Esophagus muscularis mucosa (tissue), 3 donors: ENCODE measurements around the gene ORAI3.

Experiments
- POLR2AphosphoS5 ChIP-seq, 2 donors: sonication (generic); formaldehyde crosslinking; IDR thresholded peaks; one replicate each; pipeline ENCODE4 v1.6.1; 2017; ENCODE audit warnings: antibody characterized with exemption in 2 of 2
- TF ChIP-seq, protein P1 (sequence below), 3 experiments: fragments of 200-600 bp in 2 of 3; fragments of 450-650 bp in 1 of 3; sonication (generic) in 2 of 3; IDR thresholded peaks; one replicate each; pipeline ENCODE4 v1.5.1; 2017 to 2019; ENCODE audit warnings: antibody characterized with exemption in 3 of 3, mild to moderate bottlenecking in 2 of 3, moderate library complexity in 1 of 3

DNA sequence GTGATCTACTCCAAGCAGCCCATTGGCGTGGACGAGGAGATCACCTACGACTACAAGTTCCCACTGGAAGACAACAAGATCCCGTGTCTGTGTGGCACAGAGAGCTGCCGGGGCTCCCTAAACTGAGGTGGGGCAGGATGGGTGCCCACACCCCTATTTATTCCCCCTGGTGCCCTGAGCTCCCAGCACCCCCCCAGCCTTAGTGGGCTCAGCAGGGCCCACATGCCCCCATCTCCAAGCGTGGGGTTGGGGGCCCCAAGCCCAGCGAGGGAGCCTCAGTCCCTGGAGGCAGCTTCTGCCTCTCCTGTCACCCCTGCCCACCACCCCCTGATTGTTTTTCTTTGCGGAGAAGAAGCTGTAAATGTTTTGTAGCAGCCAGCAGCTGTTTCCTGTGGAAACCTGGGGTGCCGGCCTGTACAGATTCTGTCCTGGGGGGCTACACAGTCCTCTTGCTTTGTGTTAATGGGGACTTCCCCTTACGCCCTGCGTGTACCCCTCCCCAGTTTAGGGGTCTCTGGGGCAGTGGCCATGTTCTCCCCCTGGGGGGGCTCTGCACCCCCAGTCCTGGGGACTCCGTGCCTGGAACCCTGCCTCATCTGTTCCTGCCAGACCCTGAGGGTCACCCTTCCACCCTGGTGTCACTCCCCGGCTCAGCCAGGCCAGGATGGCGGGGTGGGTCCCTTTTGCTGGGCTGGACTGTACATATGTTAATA, 35.2 kb downstream of the ORAI3 start:
- TF ChIP-seq, protein P1, sequence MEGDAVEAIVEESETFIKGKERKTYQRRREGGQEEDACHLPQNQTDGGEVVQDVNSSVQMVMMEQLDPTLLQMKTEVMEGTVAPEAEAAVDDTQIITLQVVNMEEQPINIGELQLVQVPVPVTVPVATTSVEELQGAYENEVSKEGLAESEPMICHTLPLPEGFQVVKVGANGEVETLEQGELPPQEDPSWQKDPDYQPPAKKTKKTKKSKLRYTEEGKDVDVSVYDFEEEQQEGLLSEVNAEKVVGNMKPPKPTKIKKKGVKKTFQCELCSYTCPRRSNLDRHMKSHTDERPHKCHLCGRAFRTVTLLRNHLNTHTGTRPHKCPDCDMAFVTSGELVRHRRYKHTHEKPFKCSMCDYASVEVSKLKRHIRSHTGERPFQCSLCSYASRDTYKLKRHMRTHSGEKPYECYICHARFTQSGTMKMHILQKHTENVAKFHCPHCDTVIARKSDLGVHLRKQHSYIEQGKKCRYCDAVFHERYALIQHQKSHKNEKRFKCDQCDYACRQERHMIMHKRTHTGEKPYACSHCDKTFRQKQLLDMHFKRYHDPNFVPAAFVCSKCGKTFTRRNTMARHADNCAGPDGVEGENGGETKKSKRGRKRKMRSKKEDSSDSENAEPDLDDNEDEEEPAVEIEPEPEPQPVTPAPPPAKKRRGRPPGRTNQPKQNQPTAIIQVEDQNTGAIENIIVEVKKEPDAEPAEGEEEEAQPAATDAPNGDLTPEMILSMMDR (IDR thresholded peaks at IDR 0.05) = no peak
- peak in 1 of 2 donors; percentile 3 for TF ChIP-seq POLR2AphosphoS5 (IDR thresholded peaks at IDR 0.05)
